Measurements from ENCODE around the gene PLXNA4.

Gene PLXNA4

DNA sequence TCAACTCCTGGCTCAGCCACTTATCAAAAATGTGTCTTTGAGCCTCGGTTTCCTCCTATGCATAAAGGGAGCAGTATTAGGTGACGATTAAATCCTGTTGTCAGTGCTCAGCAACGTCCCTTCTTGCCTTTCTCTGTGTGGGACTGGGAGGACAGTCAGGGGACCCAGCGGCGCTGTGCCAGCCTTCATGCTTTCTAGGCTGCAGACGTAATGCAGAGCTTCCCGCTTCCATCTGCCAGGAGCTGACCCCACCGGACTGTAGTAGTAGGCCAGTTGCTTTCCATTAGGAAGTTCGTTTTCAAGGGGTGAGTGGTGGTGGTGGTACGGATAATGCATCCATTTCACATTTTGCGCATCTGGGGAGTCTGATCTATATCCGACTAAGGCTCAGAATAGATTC is 321.8 kb downstream of the PLXNA4 start:
- no peak for TF ChIP-seq REST (IDR thresholded peaks at IDR 0.05; ENCODE audit: insufficient replicate concordance, low read depth)
- no peak for TF ChIP-seq CTCF (IDR thresholded peaks at IDR 0.05; ENCODE audit: insufficient read depth, low read length)
- no peak for TF ChIP-seq GABPA (IDR thresholded peaks at IDR 0.05; ENCODE audit: low read depth)
- TF ChIP-seq POLR2AphosphoS5 (IDR thresholded peaks at IDR 0.05; ENCODE audit: low read depth) = no peak
- no peak for TF ChIP-seq SPI1 (IDR thresholded peaks at IDR 0.05; ENCODE audit: borderline replicate concordance, low read depth)
- Histone ChIP-seq H3K27me3 (ENCODE audit: insufficient read depth, poor library complexity, severe bottlenecking) (no peaks in the 10 kb centered on the region), H3K4me3 (replicated peaks; ENCODE audit: insufficient read depth, low read length) (no peak overlapping the region), H3K27ac (replicated peaks) (no peak overlapping the region)
- no peak for DNase-seq (ENCODE audit: low read depth in 1 of 2, low spot score in 1 of 2)

GRCh38 chr7:132252793-132253100 is 323.5 kb downstream of the PLXNA4 start:
- no peak for TF ChIP-seq CTCF (IDR thresholded peaks at IDR 0.05; ENCODE audit: insufficient read depth, low read length)
- TF ChIP-seq GABPA (IDR thresholded peaks at IDR 0.05; ENCODE audit: low read depth) = no peak
- TF ChIP-seq POLR2AphosphoS5 (IDR thresholded peaks at IDR 0.05; ENCODE audit: low read depth) = no peak
- no peak for TF ChIP-seq REST (IDR thresholded peaks at IDR 0.05; ENCODE audit: insufficient replicate concordance, low read depth)
- TF ChIP-seq SPI1 (IDR thresholded peaks at IDR 0.05; ENCODE audit: borderline replicate concordance, low read depth) = no peak
- H3K27ac ChIP-seq (replicated peaks) = no peak overlapping the region
- no peaks in the 10 kb centered on the region for H3K27me3 ChIP-seq (ENCODE audit: insufficient read depth, poor library complexity, severe bottlenecking)
- no peak overlapping the region for H3K4me3 ChIP-seq (replicated peaks; ENCODE audit: insufficient read depth, low read length)
- DNase-seq (ENCODE audit: low read depth in 1 of 2, low spot score in 1 of 2) = no peak

GRCh38 chr7:132251327-132251659 is 325.0 kb downstream of the PLXNA4 start:
- DNase-seq (ENCODE audit: low read depth in 1 of 2, low spot score in 1 of 2) = no peak
- H3K4me3 ChIP-seq (replicated peaks; ENCODE audit: insufficient read depth, low read length) = no peak overlapping the region
- TF ChIP-seq POLR2AphosphoS5 (IDR thresholded peaks at IDR 0.05; ENCODE audit: low read depth) (no peak), GABPA (IDR thresholded peaks at IDR 0.05; ENCODE audit: low read depth) (no peak), SPI1 (IDR thresholded peaks at IDR 0.05; ENCODE audit: borderline replicate concordance, low read depth) (no peak), CTCF (IDR thresholded peaks at IDR 0.05; ENCODE audit: insufficient read depth, low read length) (no peak), REST (IDR thresholded peaks at IDR 0.05; ENCODE audit: insufficient replicate concordance, low read depth) (no peak)
- H3K27me3 ChIP-seq (ENCODE audit: insufficient read depth, poor library complexity, severe bottlenecking) = no peaks in the 10 kb centered on the region
- no peak overlapping the region for H3K27ac ChIP-seq (replicated peaks)
